Adrenal gland (tissue), 12 donors: Measurements from ENCODE around the gene COMMD1. TPM values are rescaled to one million over a fixed set of nuclear protein-coding genes. Genes with fewer than 3 reads are reported as not detected.

Source experiments
- DNase-seq, 7 donors: peaks; one replicate each; pipeline ENCODE4 v3.0.0-alpha.2; 2019 to 2020
- H3K27ac ChIP-seq, 5 donors: fragments of 200-600 bp; sonication (generic) in 4 of 5; 1 replicate in 3 of 5; 2 replicates in 2 of 5; pipeline versions ENCODE4 v1.5.1 to v1.8.0; 2016 to 2020; ENCODE audit warnings: mild to moderate bottlenecking in 1 of 5
- H3K27me3 ChIP-seq: fragments of 200-600 bp; 2 replicates; pipeline ENCODE4 v1.8.0; 2021
- H3K36me3 ChIP-seq, 2 donors: fragments of 200-600 bp; replicated peaks in 1 of 2; 1 replicate in 1 of 2; 2 replicates in 1 of 2; pipeline versions ENCODE4 v1.5.1 to v1.8.0; 2018 to 2022
- H3K4me1 ChIP-seq, 2 donors: fragments of 200-600 bp; replicated peaks in 1 of 2; 1 replicate in 1 of 2; 2 replicates in 1 of 2; pipeline versions ENCODE4 v1.5.1 to v1.8.0; 2018 to 2021
- H3K4me3 ChIP-seq, 4 donors: fragments of 200-600 bp; sonication (generic) in 3 of 4; one replicate each; pipeline ENCODE4 v1.5.1; 2016 to 2018
- H3K9me3 ChIP-seq, 3 donors: fragments of 200-600 bp; sonication (generic) in 1 of 3; replicated peaks in 1 of 3; 1 replicate in 2 of 3; 2 replicates in 1 of 3; pipeline versions ENCODE4 v1.5.1 to v1.8.0; 2016 to 2021
- CTCF ChIP-seq, 6 experiments: fragments of 450-650 bp in 4 of 6; fragments of 200-600 bp in 2 of 6; sonication (generic) in 1 of 6; IDR thresholded peaks; 1 replicate in 5 of 6; 2 replicates in 1 of 6; pipeline versions ENCODE4 v1.5.1 to v1.8.0; 2016 to 2021; ENCODE audit warnings: antibody characterized with exemption in 6 of 6, mild to moderate bottlenecking in 2 of 6, moderate library complexity in 1 of 6
- POLR2A ChIP-seq, 2 donors: fragments of 450-650 bp; IDR thresholded peaks; one replicate each; pipeline ENCODE4 v1.6.1; 2017; ENCODE audit warnings: antibody characterized with exemption in 2 of 2, mild to moderate bottlenecking in 2 of 2, moderate library complexity in 1 of 2
- WGBS, 4 donors: extraction: QIAGEN DNeasy Blood & Tissue Kit in 2 of 4; methylation state at CpG; one replicate each; pipeline versions ENCODE4 v1.1.5 to v1.1.7; 2013 to 2017; 5-methylcytosine and 5-hydroxymethylcytosine counted together
- intact Hi-C, 2 donors: fragments of 100-400 bp; cut with DNase I; formaldehyde crosslinking; loops; one replicate each; pipeline versions ENCODE4 v1.14.1 to v1.15.0; 2022 to 2023
- polyA plus RNA-seq, 3 donors: library from polyadenylated mRNA; stranded (reverse); fragments of 200-250 nt in 2 of 3; fragments of 350-450 nt in 1 of 3; fragmentation: Illumina TruSeq in 1 of 3; extraction: RNeasy Lipid Tissue Mini Kit (QIAGEN cat#74804) in 1 of 3; gene quantifications; one replicate each; pipeline ENCODE4 v1.2.3, GENCODE V29; 2013 to 2014
- total RNA-seq, 9 donors: library from RNA; depleted of rRNA in 4 of 9; stranded (reverse); fragments of >200 nt in 4 of 9; fragments of 120-200 nt in 1 of 9; fragmentation: NEBNext Ultra II Directional in 1 of 9; extraction: Animal tissue kit (Norgen Biotek cat#: 25700) in 1 of 9; gene quantifications; one replicate each; pipeline versions ENCODE4 v1.1.0 to v1.2.4, GENCODE V29; 2013 to 2023
- donor health status: healthy with polysubstance abuse.
- donor health status: Bipolar disorder and iron deficiency.
- donor health status: DM: yes; HTN: yes; CAD: no.
- donor health status: DM: no; HTN: no; CAD: no.
- donor health status: DM: no; HTN: no; CAD: no.
- donor health status: DM: yes; HTN: yes; CAD: no.

COMMD1 gene
- total and polyA plus RNA-seq, 12 donors, result 35.5 to 89.9 (median 55.4) TPM

- H3K4me1 ChIP-seq, result peaks cover 6 to 15% of the 10 kb centered on the region in 2 donors
- TF ChIP-seq CTCF (IDR thresholded peaks at IDR 0.05) (no peak), POLR2A (IDR thresholded peaks at IDR 0.05) (no peak)
- H3K4me3 ChIP-seq, result no peak overlapping the region
- whole genome bisulfite sequencing, 4 donors, result 76 to 94% (median 87%) methylated on average over 1 of the region's 1 CpG
- intact Hi-C loops, result no loop called here
- H3K27me3 ChIP-seq, result no peaks in the 10 kb centered on the region
- no peak for DNase-seq
- H3K9me3 ChIP-seq, result no peaks in the 10 kb centered on the region
- no peaks in the 10 kb centered on the region for H3K36me3 ChIP-seq
- no peak overlapping the region for H3K27ac ChIP-seq
Observed at GRCh38 chr2:61949458-61949713, 43.9 kb downstream of the COMMD1 start.

DNA sequence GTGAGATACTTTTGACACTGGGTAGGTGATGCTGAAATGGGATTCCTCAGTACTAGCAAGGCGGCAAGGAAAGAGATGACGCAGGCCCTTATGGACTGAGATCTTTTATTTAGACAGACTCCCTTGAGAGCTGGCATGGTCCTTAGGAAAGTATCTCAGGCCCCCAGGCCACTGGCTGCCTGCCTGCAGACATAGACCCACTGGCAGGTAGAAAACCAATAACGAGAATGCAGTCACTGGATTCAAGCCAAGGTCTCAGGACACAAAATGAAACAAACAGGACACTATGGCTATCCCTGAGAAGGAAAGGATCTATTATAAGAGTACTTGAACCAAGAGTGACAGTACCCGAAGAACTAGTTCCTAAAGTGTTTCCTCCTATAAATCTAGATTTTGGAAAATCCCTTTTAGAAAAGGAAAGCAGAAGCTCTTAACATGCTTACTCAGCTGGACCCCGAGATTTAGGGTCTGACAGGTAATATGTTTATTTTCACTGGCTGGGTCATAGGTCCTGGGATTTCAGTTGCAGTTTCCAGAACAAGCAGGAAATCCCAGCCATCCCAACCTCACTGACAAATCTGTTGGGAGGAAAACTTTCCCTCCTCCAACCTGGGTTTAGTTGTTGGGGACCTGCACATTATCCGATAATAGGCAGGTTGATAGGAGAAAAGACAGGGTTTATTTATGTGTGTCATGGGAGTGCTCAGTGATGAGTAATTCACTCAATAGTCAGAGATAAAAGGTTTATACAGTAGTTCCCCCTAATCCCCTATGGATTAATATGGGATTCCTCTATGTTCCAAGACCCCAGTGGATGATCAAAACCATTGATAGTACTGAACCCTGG is 44.5 kb downstream of the COMMD1 start:
- no peaks in the 10 kb centered on the region for H3K36me3 ChIP-seq
- no peaks in the 10 kb centered on the region for H3K27me3 ChIP-seq
- intact Hi-C loops, result no loop called here
- no peak for TF ChIP-seq CTCF (IDR thresholded peaks at IDR 0.05)
- TF ChIP-seq POLR2A (IDR thresholded peaks at IDR 0.05), result no peak
- peak overlapping the region in 2 of 5 donors; percentile 18 to 48 for H3K27ac ChIP-seq
- 46 to 49% (median 48%) methylated on average over 6 of the region's 6 CpGs for WGBS, 4 donors
- no peak for DNase-seq
- peak overlapping the region in 1 of 4 donors; percentile 17 for H3K4me3 ChIP-seq
- no peaks in the 10 kb centered on the region for H3K9me3 ChIP-seq
- peaks cover 6 to 15% of the 10 kb centered on the region in 2 donors for H3K4me1 ChIP-seq

DNA sequence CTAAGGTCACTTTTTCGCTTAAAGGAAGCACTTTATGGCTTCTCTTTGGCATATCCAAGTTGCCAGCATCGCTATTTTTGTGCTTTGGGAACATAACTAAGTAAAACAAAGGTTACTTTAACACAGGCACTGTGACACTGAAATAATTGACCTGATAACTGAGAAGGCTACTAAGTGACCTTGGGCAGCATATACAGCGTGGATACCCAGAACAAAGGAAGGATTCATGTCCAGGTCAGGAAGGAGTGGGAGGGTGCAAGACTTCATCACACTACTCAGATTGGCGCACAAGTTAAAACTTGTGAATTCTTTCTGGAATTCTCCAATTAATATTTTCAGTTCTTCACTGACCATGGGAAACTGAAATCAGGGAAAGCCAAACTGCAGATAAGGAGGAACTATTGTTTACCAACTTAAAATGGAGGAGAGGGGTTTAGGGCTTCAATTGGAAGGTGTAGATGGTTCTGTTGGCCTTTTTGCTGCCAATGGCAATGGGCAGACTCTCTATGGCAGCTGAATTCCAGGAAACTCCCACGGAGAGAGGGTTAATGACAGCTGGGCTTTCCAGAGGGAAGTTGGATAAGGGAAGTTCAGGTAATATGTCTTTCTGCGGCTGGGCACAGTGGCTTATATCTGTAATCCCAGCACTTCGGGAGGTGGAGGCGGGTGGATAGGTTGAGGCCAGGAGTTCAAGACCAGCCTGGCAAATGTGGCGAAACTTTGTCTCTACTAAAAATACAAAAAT is 45.3 kb downstream of the COMMD1 start:
- H3K36me3 ChIP-seq, result no peaks in the 10 kb centered on the region
- H3K4me3 ChIP-seq, result peak overlapping the region in 1 of 4 donors; percentile 17
- 64 to 72% (median 70%) methylated on average over 9 of the region's 9 CpGs for WGBS, 4 donors
- no peak for TF ChIP-seq CTCF (IDR thresholded peaks at IDR 0.05)
- no peak for TF ChIP-seq POLR2A (IDR thresholded peaks at IDR 0.05)
- peak overlapping the region in 2 of 5 donors; percentile 18 to 48 for H3K27ac ChIP-seq
- DNase-seq, result no peak
- peaks cover 6 to 15% of the 10 kb centered on the region in 2 donors for H3K4me1 ChIP-seq
- H3K9me3 ChIP-seq, result no peaks in the 10 kb centered on the region
- no peaks in the 10 kb centered on the region for H3K27me3 ChIP-seq
- intact Hi-C loops, result no loop called here

DNA sequence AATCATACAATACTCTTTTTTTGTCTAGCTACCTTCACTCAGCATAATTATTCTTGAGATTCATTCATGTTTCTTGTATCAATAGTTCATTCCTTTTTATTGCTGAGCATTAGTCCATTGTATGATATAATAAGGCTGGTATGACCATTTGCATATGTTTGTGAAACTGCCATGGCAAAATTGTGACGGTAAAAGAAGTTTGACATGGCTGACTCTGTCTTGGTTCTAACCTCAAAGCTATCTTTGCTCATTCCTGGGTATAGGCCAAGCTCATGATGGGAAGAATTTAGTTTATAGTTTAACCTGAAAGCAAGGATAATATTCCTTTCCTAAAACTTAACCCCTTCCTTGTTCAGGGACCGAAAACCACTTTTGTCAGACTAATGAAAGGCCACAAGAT is 46.4 kb downstream of the COMMD1 start:
- H3K9me3 ChIP-seq, result no peaks in the 10 kb centered on the region
- 75 to 95% (median 92%) methylated on average over 2 of the region's 2 CpGs for WGBS, 4 donors
- no peak overlapping the region for H3K27ac ChIP-seq
- H3K4me3 ChIP-seq, result no peak overlapping the region
- peaks cover 6 to 15% of the 10 kb centered on the region in 2 donors for H3K4me1 ChIP-seq
- TF ChIP-seq CTCF (IDR thresholded peaks at IDR 0.05), result no peak
- no peak for TF ChIP-seq POLR2A (IDR thresholded peaks at IDR 0.05)
- H3K27me3 ChIP-seq, result no peaks in the 10 kb centered on the region
- no peak for DNase-seq
- no peaks in the 10 kb centered on the region for H3K36me3 ChIP-seq
- intact Hi-C loops, result no loop called here
